WTC11 (cell line): ENCODE data around the gene ZSCAN25.

Experiments used
- CTCF ChIP-seq: fragments of 200-600 bp; IDR thresholded peaks from 2 replicates; pipeline ENCODE4 v1.8.0; 2022; ENCODE audit warnings: antibody characterized with exemption
- ESRRA ChIP-seq: sonication (generic); formaldehyde crosslinking; IDR thresholded peaks from 2 replicates; pipeline ENCODE4 v1.8.1; 2022; ENCODE audit warnings: mild to moderate bottlenecking, missing genetic modification reagents, borderline replicate concordance
- SMAD4 ChIP-seq: sonication (generic); formaldehyde crosslinking; IDR thresholded peaks from 2 replicates; pipeline ENCODE4 v1.8.0; 2022; ENCODE audit warnings: mild to moderate bottlenecking, missing genetic modification reagents
- TEAD4 ChIP-seq: sonication (generic); formaldehyde crosslinking; IDR thresholded peaks from 2 replicates; pipeline ENCODE4 v1.8.0; 2022; ENCODE audit warnings: mild to moderate bottlenecking, missing genetic modification reagents
- USF2 ChIP-seq: sonication (generic); formaldehyde crosslinking; IDR thresholded peaks from 2 replicates; pipeline ENCODE4 v1.8.1; 2023; ENCODE audit warnings: mild to moderate bottlenecking, missing genetic modification reagents, moderate library complexity
- ZNF219 ChIP-seq: sonication (generic); formaldehyde crosslinking; IDR thresholded peaks from 2 replicates; pipeline ENCODE4 v1.8.0; 2023; ENCODE audit warnings: missing genetic modification reagents, mild to moderate bottlenecking, borderline replicate concordance

- no peak for TF ChIP-seq SMAD4
- no peak for TF ChIP-seq CTCF
- no peak for TF ChIP-seq TEAD4 (CRISPR knock-in tag)
- TF ChIP-seq ESRRA (CRISPR knock-in tag) = no peak
- TF ChIP-seq USF2 = no peak
- TF ChIP-seq ZNF219 (CRISPR knock-in tag) = no peak
Measured at GRCh38 chr7:99607548-99607947, 9.2 kb upstream of the ZSCAN25 start.
